HepG2 (cell line): Measurements from ENCODE around the gene BCAS3. TPM values are rescaled to one million over a fixed set of nuclear protein-coding genes. Genes with fewer than 3 reads are reported as not detected.

Experiments used
- BCL3 ChIP-seq: sonication (generic); formaldehyde crosslinking; IDR thresholded peaks from 2 replicates; pipeline ENCODE4 v1.5.1; 2020; ENCODE audit warnings: mild to moderate bottlenecking, missing genetic modification reagents, moderate library complexity
- BCL6 ChIP-seq: IDR thresholded peaks from 2 replicates; pipeline ENCODE4 v1.6.1; 2016; ENCODE audit warnings: missing genetic modification reagents, missing compliant biosample characterization
- FOXO1 ChIP-seq: sonication (generic); formaldehyde crosslinking; IDR thresholded peaks from 2 replicates; pipeline ENCODE4 v1.4.0; 2020; ENCODE audit warnings: missing genetic modification reagents
- GMEB1 ChIP-seq: sonication (generic); formaldehyde crosslinking; IDR thresholded peaks from 2 replicates; pipeline ENCODE4 v1.5.1; 2020; ENCODE audit warnings: missing genetic modification reagents, mild to moderate bottlenecking, borderline replicate concordance
- KDM2A ChIP-seq: sonication (generic); formaldehyde crosslinking; IDR thresholded peaks from 2 replicates; pipeline ENCODE4 v1.4.0; 2020; ENCODE audit warnings: low read depth, missing genetic modification reagents, borderline replicate concordance
- MTA1 ChIP-seq: sonication (generic); formaldehyde crosslinking; IDR thresholded peaks from 2 replicates; pipeline ENCODE4 v1.4.0; 2020; ENCODE audit warnings: missing genetic modification reagents, mild to moderate bottlenecking, borderline replicate concordance
- SKI ChIP-seq: fragments of 450-650 bp; IDR thresholded peaks from one replicate; pipeline ENCODE4 v1.6.1; 2018; ENCODE audit warnings: mild to moderate bottlenecking; ENCODE audit not compliant: partially characterized antibody
- SP4 ChIP-seq: sonication (generic); formaldehyde crosslinking; IDR thresholded peaks from 2 replicates; pipeline ENCODE4 v1.8.1; 2023; ENCODE audit warnings: mild to moderate bottlenecking, missing genetic modification reagents
- TCF7 ChIP-seq: sonication (generic); IDR thresholded peaks from 2 replicates; pipeline ENCODE4 v1.6.1; 2016; ENCODE audit warnings: antibody characterized with exemption, low read depth
- TMF1 ChIP-seq: sonication (generic); formaldehyde crosslinking; IDR thresholded peaks from 2 replicates; pipeline ENCODE4 v1.8.1; 2022; ENCODE audit warnings: low read depth, missing genetic modification reagents
- ZNF124 ChIP-seq: sonication (generic); formaldehyde crosslinking; IDR thresholded peaks from 2 replicates; pipeline ENCODE4 v1.4.0; 2020; ENCODE audit warnings: missing genetic modification reagents
- ZNF431 ChIP-seq: sonication (generic); formaldehyde crosslinking; IDR thresholded peaks from 2 replicates; pipeline ENCODE4 v1.9.0; 2022; ENCODE audit warnings: missing genetic modification reagents, low read depth, mild to moderate bottlenecking, borderline replicate concordance
- ZNF550 ChIP-seq: sonication (generic); formaldehyde crosslinking; IDR thresholded peaks from 2 replicates; pipeline ENCODE4 v1.4.0; 2020; ENCODE audit warnings: mild to moderate bottlenecking, missing genetic modification reagents, borderline replicate concordance
- ZNF574 ChIP-seq: sonication (generic); formaldehyde crosslinking; IDR thresholded peaks from 2 replicates; pipeline ENCODE4 v1.4.0; 2020; ENCODE audit warnings: missing genetic modification reagents
- polyA plus RNA-seq, 8 experiments: library from polyadenylated mRNA; depleted of rRNA in 3 of 8; stranded (reverse) in 7 of 8; unstranded in 1 of 8; fragments of >200 nt; fragmentation: Illumina TruSeq in 4 of 8; extraction: Trizol in 4 of 8; gene quantifications; 2 replicates each; pipeline versions ENCODE4 v1.2.1 to v1.2.3, GENCODE V29; 2011 to 2016; ENCODE audit warnings: low read depth in 4 of 8, missing spikeins in 1 of 8, mixed read lengths in 1 of 8; ENCODE audit not compliant: insufficient read depth in 1 of 8
- total RNA-seq, 5 experiments: library from RNA; depleted of rRNA; stranded (reverse); fragments of >200 nt; fragmentation: Illumina TruSeq; extraction: Trizol; gene quantifications; 2 replicates each; pipeline ENCODE4 v1.2.3, GENCODE V29; 2016; ENCODE audit warnings: low read depth in 1 of 5
- TF ChIP-seq, protein P1 (sequence below): sonication (generic); formaldehyde crosslinking; IDR thresholded peaks from 2 replicates; pipeline ENCODE4 v1.4.0; 2020; ENCODE audit warnings: missing genetic modification reagents
- TF ChIP-seq, protein P2 (sequence below): IDR thresholded peaks from 2 replicates; pipeline ENCODE4 v1.6.1; 2016
- TF ChIP-seq, protein P3 (sequence below): sonication (generic); formaldehyde crosslinking; IDR thresholded peaks from 2 replicates; pipeline ENCODE4 v1.5.0; 2020; ENCODE audit warnings: missing genetic modification reagents

The BCAS3 gene
- total and polyA plus RNA-seq, 2 of the 13 experiments (the other 11 are each of a cell fraction or from before 2014, with no cell fraction given), result 10.7 to 11.2 TPM

DNA sequence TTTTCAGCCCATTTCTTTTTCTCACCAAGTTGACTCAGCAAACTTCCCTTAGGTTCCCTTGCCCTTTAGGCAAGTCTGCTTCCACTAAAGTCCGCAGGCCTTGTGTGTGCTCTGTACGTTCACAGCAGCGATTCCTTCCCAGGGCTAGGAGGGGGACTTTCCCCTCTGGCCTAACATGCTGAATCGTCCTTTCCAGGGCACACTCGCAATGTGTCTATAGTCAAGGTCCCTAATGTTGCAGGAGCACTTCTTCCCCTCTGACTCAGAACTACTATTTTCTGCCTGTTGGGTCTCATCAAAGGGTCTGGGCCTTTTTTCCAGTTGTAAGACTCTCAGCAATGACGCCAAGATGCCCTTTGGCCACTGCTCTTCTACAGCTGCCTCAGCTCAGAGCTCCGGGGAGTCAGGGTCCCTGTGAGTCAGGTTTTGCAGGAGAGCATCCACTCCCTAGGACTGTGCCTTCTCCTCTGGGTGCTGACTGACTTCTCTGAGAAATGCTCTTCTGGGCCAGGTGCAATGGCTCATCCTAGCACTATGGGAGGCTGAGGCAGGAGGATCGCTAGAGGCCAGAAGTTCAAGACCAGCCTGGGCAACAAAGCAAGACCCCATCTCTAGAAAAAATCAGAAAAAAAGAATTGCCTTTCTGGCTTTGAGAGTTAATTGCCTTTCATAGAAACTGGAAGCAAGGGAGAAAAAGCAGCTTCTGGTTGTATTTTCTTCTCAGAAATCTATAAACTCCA lies 657.6 kb downstream of the BCAS3 start (continued):
- TF ChIP-seq SKI (peak; percentile 11), ZNF550 (CRISPR knock-in tag) (0 out of 2 replicates have a peak, but pooled peaks have one; percentile 21), SP4 (peak; percentile 28; the same call in 1 of the 2 replicates), TCF7 (0 out of 2 replicates have a peak, but pooled peaks have one; percentile 33), TMF1 (CRISPR knock-in tag) (no peak), ZNF124 (CRISPR knock-in tag) (peak; percentile 11; the same call in 1 of the 2 replicates), BCL6 (CRISPR knock-in tag) (peak; percentile 7; the same call in 1 of the 2 replicates), GMEB1 (no peak), MTA1 (CRISPR knock-in tag) (peak; percentile 44; the same call in 1 of the 2 replicates), ZNF574 (CRISPR knock-in tag) (peak; percentile 58; the same call in 1 of the 2 replicates), FOXO1 (CRISPR knock-in tag) (peak; percentile 39; the same call in 1 of the 2 replicates), ZNF431 (0 out of 2 replicates have a peak, but pooled peaks have one; percentile 79), BCL3 (CRISPR knock-in tag) (no peak; the same call in 1 of the 2 replicates), KDM2A (CRISPR knock-in tag) (0 out of 2 replicates have a peak, but pooled peaks have one; percentile 39)
- TF ChIP-seq, protein P1, sequence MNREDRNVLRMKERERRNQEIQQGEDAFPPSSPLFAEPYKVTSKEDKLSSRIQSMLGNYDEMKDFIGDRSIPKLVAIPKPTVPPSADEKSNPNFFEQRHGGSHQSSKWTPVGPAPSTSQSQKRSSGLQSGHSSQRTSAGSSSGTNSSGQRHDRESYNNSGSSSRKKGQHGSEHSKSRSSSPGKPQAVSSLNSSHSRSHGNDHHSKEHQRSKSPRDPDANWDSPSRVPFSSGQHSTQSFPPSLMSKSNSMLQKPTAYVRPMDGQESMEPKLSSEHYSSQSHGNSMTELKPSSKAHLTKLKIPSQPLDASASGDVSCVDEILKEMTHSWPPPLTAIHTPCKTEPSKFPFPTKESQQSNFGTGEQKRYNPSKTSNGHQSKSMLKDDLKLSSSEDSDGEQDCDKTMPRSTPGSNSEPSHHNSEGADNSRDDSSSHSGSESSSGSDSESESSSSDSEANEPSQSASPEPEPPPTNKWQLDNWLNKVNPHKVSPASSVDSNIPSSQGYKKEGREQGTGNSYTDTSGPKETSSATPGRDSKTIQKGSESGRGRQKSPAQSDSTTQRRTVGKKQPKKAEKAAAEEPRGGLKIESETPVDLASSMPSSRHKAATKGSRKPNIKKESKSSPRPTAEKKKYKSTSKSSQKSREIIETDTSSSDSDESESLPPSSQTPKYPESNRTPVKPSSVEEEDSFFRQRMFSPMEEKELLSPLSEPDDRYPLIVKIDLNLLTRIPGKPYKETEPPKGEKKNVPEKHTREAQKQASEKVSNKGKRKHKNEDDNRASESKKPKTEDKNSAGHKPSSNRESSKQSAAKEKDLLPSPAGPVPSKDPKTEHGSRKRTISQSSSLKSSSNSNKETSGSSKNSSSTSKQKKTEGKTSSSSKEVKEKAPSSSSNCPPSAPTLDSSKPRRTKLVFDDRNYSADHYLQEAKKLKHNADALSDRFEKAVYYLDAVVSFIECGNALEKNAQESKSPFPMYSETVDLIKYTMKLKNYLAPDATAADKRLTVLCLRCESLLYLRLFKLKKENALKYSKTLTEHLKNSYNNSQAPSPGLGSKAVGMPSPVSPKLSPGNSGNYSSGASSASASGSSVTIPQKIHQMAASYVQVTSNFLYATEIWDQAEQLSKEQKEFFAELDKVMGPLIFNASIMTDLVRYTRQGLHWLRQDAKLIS (CRISPR knock-in tag), result 0 out of 2 replicates have a peak, but pooled peaks have one; percentile 29
- TF ChIP-seq, protein P2, sequence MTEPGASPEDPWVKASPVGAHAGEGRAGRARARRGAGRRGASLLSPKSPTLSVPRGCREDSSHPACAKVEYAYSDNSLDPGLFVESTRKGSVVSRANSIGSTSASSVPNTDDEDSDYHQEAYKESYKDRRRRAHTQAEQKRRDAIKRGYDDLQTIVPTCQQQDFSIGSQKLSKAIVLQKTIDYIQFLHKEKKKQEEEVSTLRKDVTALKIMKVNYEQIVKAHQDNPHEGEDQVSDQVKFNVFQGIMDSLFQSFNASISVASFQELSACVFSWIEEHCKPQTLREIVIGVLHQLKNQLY (CRISPR knock-in tag), result no peak
- TF ChIP-seq, protein P3, sequence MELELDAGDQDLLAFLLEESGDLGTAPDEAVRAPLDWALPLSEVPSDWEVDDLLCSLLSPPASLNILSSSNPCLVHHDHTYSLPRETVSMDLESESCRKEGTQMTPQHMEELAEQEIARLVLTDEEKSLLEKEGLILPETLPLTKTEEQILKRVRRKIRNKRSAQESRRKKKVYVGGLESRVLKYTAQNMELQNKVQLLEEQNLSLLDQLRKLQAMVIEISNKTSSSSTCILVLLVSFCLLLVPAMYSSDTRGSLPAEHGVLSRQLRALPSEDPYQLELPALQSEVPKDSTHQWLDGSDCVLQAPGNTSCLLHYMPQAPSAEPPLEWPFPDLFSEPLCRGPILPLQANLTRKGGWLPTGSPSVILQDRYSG (CRISPR knock-in tag), result no peak
